ENCODE results near the gene POU2F2. TPM values are rescaled to one million over a fixed set of nuclear protein-coding genes. Genes with fewer than 3 reads are reported as not detected.

Gene POU2F2
- total RNA-seq, 1 experiment from 2014 or later = 6.0 TPM

- Mint-ChIP-seq H3K4me3 (no peak overlapping the region), H3K27ac (no peak overlapping the region), H3K9me3 (no peaks in the 10 kb centered on the region), H3K36me3 (no peaks in the 10 kb centered on the region), H3K27me3 (ENCODE audit: low read depth) (peaks cover 22% of the 10 kb centered on the region), H3K4me1 (no peaks in the 10 kb centered on the region)
- ATAC-seq (peak; percentile 74), DNase-seq (ENCODE audit: low spot score) (peak; percentile 83)
- CTCF ChIA-PET = interaction anchor here (0.8 to 1.5 kb wide), 3 partner anchors 11 to 33 kb away, joined by 3 to 6 read pairs (median 4); partner anchors contain the start of gene POU2F2
- POLR2A ChIA-PET = no interaction called here
- TF ChIP-seq NR1H2 (CRISPR knock-in tag; IDR thresholded peaks at IDR 0.05) (no peak), PRDM15 (CRISPR knock-in tag; IDR thresholded peaks at IDR 0.05) (0 out of 2 replicates have a peak, but pooled peaks have one; percentile 43), GRHL2 (CRISPR knock-in tag; IDR thresholded peaks at IDR 0.05; ENCODE audit: insufficient replicate concordance, severe bottlenecking) (no peak), MYBL2 (CRISPR knock-in tag; IDR thresholded peaks at IDR 0.05) (peak; percentile 40; the same call in 1 of the 2 replicates), HMGXB4 (CRISPR knock-in tag; IDR thresholded peaks at IDR 0.05) (no peak), E2F1 (CRISPR knock-in tag; IDR thresholded peaks at IDR 0.05) (peak; percentile 80; the same call in 1 of the 2 replicates), TEAD1 (CRISPR knock-in tag; IDR thresholded peaks at IDR 0.05) (0 out of 2 replicates have a peak, but pooled peaks have one; percentile 68), ZNF138 (CRISPR knock-in tag; conservative IDR thresholded peaks at IDR 0.05) (no peak), HMGA2 (CRISPR knock-in tag; IDR thresholded peaks at IDR 0.05) (no peak), ZNF232 (CRISPR knock-in tag; IDR thresholded peaks at IDR 0.05) (0 out of 2 replicates have a peak, but pooled peaks have one; percentile 67), FOXK1 (CRISPR knock-in tag; IDR thresholded peaks at IDR 0.05) (peak; percentile 48; the same call in 1 of the 2 replicates), ZNF317 (CRISPR knock-in tag; IDR thresholded peaks at IDR 0.05; ENCODE audit: borderline replicate concordance, low read depth) (0 out of 2 replicates have a peak, but pooled peaks have one; percentile 23), USF1 (CRISPR knock-in tag; IDR thresholded peaks at IDR 0.05) (peak; percentile 71; the same call in 1 of the 2 replicates), FOXP1 (CRISPR knock-in tag; IDR thresholded peaks at IDR 0.05; ENCODE audit: borderline replicate concordance) (peak; percentile 73; the same call in 1 of the 2 replicates), SMAD4 (CRISPR knock-in tag; IDR thresholded peaks at IDR 0.05) (peak; percentile 80), FOXJ3 (CRISPR knock-in tag; IDR thresholded peaks at IDR 0.05; ENCODE audit: borderline replicate concordance) (no peak), FOXP4 (CRISPR knock-in tag; IDR thresholded peaks at IDR 0.05) (peak; percentile 93), NFE2L1 (CRISPR knock-in tag; IDR thresholded peaks at IDR 0.05) (peak; percentile 73), ZNF281 (CRISPR knock-in tag; IDR thresholded peaks at IDR 0.05) (peak; percentile 69; the same call in 1 of the 2 replicates)
Observed at GRCh38 chr19:42143341-42144234, 11.3 kb upstream of the POU2F2 start.

Data from WTC11 (cell line).